Left hindlimb (tissue), 1 donor: Measurements from ENCODE around the gene ADAM12.

Experiments used
- DNase-seq: peaks from one replicate; pipeline ENCODE4 v3.0.0-alpha.2; 2018

Gene ADAM12

GRCh38 chr10:126102636-126103035, 285.6 kb downstream of the ADAM12 start:
- no peak for DNase-seq

- no peak for DNase-seq
Measured at GRCh38 chr10:126101736-126102135, 286.5 kb downstream of the ADAM12 start.

DNA sequence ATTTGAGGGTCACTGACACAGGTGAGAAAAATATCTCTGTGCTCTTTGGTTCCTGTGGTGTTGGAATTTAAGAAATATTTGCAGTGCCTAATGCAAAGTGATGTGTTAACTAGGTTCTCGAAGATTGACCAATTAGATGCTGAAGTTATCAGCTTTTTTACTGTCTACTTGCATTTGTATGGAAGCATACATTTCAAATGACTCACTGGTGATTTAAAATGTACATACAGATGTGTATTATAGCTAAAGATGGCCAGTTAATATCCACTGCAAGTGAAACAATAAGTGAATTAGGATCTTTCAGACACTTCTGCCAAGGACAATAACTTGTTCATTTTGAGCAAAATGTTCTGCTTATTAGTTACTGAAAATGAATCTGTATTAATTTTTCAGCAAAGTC, 287.0 kb downstream of the ADAM12 start:
- DNase-seq, result no peak

- DNase-seq, result no peak
Measured at GRCh38 chr10:126099366-126099765, 288.9 kb downstream of the ADAM12 start.

DNA sequence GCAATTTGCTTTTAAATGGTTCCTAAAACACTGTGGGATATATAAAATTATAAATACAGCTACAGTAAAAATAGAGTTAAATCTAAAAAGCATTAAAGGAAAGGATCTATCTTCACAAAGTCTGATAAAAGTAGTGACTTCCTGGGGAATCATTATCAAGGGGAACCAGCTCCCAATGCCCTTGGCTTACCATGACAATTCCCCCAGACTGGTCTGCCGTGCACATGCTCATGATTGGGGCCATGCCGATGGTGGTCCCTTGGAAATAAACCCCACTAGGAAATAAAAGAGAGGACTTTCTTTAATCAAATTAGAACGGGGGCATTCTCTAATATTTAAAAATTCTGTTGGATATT, 290.1 kb downstream of the ADAM12 start:
- DNase-seq, result no peak

DNA sequence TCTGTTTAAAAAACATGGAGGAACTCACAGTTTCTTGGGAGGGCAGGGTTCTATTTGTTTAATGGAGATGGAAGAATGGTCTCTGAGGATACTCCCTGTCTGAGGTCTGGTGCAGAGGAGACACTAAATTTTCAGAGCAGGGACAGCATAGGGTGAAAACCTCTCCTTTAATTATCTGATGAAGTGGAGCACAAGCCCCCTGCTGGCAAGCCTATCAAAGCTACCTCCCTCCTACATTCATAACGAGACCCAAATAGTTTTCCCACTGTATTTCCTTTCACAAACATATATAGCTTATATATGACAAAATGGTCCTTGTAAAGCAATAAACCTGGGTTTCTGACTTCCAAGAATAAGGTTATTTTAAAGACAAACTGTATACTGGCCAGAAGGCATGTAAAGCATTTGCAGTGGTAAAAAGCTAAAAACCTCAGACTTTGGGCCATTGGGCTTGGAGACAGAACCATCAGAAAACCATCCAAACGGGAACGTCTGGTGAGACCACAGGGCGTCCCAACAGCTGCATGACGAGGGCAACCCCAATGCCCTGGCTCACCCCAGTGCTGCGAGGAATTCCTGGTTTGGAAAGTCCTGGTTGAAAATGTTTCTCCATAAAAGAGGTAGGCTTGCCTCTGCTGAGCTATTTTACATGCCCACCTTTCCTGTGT, 290.6 kb downstream of the ADAM12 start:
- no peak for DNase-seq

DNA sequence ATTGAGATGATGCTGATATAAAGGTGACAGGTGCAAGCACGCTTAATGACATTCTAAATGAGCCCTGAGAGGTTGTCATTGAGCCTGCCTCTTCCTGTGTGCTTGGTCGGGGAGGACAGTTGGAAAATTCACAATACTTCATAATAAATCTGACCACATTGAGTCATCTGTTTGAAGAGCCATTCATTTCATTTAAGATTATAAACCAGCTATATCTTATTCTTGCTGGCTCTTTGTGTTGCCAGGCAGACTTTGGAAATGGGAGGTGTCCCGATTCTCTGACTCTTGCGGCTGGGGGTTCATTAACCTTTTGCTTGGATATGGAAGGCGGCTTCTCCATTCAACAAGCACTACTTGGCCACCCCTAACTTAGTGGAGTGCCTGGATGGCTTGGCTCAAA, 293.7 kb downstream of the ADAM12 start:
- no peak for DNase-seq

- DNase-seq, result no peak
Measured at GRCh38 chr10:126092366-126093215, 295.7 kb downstream of the ADAM12 start.

GRCh38 chr10:126090911-126091728, 297.2 kb downstream of the ADAM12 start:
- DNase-seq, result no peak

DNA sequence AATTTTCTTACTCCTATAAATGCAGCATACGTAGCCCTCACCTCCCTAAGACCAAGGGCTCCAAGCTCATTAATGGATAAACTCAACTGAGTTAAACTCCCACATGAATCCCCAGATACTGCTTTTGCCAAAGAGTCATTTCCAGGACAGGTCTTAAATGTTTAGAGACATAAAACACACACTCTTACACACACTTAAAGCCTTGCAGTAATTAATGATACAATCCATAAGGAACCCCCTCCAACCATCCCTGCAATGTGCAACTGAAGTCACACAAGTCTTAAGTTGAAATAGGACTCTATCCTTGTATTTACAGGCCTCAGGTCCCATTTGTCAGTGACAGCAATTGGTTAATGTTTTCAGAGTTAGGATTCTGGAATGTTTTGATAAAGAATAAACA, 297.8 kb downstream of the ADAM12 start:
- DNase-seq, result no peak

DNA sequence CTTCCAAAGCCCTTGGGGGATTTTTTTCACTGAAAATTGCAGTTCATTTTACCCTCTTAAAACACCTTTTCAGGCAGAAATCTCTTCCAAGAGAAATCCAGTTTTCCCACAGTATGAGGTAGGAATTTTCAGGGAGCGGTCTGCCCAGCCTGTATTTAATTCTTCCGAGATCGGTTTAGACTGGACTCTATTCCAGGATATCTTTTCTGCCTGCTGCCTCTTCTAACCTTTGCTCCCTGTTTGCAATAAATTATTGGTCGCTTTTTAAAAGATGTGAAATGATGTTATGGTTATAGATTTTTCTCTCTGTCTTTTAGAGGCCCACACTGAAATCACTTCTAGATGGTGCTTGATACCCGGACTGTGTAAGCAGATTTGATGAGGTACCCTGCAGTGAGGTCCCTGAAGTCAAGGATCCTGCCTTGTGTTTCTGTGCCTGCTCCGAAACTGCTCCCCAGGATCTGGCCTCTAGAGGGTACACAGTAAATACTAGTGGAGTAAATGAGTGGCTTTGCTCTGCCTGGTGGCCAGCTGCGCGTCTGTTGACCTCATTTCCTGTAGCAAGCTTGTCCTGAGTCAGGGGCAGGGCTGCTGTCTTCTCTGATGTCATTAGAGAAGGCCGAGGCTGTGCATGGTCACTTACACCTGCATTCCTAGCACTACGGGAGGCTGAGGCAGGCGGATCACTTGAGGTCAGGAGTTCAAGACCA, 300.3 kb downstream of the ADAM12 start:
- DNase-seq, result no peak

DNA sequence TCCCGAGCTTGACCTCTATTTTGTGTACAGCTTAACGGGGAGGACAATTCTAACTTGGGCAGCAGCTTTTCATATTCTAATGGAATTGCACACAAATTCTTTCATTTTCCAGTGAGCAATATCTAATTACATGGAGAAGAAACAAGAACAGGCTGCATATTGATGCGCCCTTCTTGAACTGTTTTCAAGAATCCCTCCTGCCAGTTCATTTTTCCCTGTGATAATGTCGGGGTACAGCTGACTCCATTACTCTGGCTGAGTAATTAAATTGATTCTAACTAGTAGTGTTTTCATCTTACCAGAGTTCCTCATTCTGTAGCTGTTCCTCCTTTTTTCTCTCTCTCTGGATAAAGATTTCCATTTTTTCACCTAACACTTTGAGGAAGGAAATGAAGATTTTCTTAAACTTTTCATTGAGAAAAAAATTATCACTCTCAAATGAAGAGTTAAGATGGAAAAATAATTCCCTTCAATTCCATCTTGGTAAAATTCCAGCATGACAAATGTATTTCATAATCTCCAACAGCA, 301.1 kb downstream of the ADAM12 start:
- no peak for DNase-seq

DNA sequence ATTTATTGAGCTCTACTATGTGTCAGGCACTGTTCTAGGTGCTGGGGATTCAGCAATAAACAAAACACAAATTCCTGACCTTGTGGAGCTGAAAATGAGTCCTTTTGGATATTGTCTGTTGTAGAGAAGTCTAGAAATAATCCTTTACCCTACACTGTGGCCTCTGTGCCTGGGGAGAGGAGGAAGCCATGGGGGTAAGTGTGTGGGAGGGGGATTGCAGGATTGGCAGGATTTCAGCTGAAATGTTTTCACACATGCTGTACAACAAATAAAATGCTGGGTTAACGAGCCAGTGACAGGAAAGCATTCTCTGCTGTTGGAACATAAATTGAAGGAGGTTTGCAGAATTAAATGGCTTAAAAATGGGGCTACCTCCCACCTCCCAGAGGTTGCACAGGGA, 302.5 kb downstream of the ADAM12 start:
- no peak for DNase-seq

DNA sequence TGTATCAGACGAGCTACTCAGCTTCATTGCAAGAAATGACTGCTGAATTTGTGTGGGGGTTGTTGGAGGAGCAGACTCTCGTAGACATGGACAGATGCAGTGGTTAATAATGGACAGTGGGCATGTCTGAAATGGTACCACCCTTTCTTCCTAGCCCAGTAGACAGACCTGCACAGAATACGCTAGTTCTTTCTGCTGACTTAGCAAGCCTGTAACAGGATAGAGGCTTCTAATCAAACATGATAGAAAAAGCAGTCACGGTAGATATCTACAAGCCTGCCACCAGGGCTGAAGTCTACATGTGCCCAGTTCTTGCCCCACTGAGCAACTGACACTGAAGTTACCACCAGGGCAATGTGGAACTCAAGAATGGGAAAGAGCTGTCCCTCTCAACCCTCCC, 303.9 kb downstream of the ADAM12 start:
- no peak for DNase-seq

DNA sequence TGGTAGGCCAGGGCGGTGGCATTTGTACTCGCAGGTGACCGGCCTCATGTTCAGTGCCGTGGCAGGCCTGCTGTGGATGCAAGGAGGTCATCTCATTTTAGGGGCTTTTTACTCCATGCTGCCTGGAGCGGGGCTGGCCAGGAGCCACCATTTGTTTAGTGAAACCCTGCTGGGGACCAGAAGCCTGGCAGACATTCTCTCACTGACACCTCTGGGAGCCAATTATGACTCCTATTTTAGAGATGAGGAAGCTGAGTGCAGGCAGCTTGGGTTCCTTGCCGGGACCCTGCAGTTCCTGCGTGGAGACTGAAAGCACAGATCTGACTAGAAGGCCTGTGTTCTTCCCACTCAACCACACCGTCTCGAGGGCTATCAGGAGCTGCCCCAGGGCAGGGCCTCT, 305.3 kb downstream of the ADAM12 start:
- no peak for DNase-seq

- no peak for DNase-seq
Measured at GRCh38 chr10:126081841-126082466, 306.3 kb downstream of the ADAM12 start.

DNA sequence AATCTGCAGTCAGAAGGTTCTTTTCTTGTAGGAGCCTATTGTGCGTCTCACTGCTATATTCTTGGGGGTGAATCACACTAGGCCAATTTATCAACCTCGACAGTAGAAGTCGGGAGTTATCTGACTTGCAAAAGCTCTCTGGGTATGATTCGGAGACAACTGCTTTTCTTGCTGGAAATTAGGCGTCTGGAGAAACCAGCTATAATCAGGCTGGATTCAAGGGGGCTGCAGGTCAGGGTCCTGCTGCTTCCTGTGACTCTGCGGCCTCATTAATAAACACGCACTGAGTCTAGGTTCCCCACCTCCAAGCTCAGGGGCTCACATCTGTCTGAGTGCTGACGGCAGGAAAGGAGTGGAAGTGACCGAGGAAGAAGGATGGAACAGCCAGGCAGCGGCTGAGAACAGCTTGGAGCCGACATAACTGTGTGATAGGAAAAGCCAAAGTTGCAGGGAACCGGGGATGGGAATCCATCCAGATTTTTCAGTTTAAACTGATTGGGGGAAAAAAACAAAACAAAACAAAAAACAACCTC, 307.3 kb downstream of the ADAM12 start:
- no peak for DNase-seq

GRCh38 chr10:126080291-126080825, 307.9 kb downstream of the ADAM12 start:
- DNase-seq, result no peak

DNA sequence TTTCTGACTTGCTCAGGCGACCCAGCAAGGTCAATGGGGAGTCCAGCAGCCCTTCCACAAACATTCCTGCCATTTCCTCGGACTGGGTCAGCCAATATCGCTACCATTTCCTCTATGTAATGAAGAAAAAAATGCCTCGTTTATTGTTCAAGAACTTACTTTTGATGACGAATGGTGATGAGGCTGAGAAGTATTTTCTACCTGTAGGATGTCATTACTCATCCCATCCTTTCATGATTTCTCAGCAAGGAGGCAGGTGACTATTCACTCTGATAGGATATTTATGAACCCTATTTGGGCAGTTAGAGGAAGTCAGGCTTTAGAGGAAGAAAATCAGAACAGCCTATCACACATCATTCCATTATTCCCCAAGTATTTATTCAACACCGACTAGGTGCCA, 313.3 kb downstream of the ADAM12 start:
- DNase-seq, result no peak

- no peak for DNase-seq
Measured at GRCh38 chr10:126074291-126074690, 314.0 kb downstream of the ADAM12 start.

DNA sequence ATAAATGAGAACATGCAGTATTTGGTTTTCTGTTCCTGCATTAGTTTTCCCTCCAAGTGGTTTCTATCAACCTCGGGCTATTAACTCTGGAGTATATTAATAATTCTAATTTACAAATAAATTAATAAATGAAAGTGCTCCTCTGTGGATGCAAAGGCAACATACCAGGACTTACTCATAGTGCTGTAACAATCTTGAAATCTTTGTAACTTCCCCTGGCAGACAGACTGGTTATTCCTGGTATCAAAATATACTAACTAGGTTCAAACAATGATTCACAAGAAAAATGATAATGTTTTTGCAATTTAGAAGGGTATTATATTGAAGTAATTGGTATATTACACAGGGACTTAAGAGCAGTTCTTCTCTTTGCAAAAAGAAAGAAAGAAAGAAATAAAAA, 314.7 kb downstream of the ADAM12 start:
- no peak for DNase-seq

DNA sequence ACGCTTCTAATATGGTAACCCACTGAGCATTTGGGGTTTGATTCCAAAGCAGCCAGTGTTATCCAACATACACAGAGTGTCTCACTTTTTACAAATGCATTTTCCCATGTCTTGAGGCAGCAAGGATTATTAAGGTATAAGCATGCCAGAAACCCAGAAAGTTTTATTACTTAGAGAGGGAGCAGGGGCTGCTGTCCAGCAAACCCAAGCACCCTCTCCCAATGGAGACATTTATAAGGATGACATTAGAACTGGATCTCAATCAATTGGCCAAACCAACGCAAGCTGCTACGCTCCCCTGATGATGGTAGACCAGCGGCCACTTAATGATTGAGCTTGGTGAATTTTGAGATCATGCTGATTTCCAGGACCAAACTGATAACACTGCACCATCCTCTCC, 315.7 kb downstream of the ADAM12 start:
- DNase-seq, result no peak
